Astrocyte of the cerebellum (primary cell): ENCODE data around the gene CASQ1.
A peak's percentile ranks its signal among the peaks of the same experiment; 100 is the strongest.

Source experiments
- DNase-seq: peaks from one replicate; pipeline ENCODE4 v3.0.0-alpha.2; 2011; ENCODE audit warnings: low read depth
- H3K4me3 ChIP-seq: 2 replicates; pipeline ENCODE4 v1.5.1; 2011; ENCODE audit warnings: mild to moderate bottlenecking, low read depth, low read length, moderate library complexity
- in situ Hi-C: cut with HindIII; loops from 2 replicates; pipeline ENCODE4 v1.10.0; 2017; ENCODE audit warnings: low sequenced_read_pairs
- TF ChIP-seq, protein P1 (sequence below): IDR thresholded peaks from 2 replicates; pipeline ENCODE4 v1.5.1; 2012; ENCODE audit warnings: low read length, low read depth, moderate library complexity, mild to moderate bottlenecking; ENCODE audit errors: missing control alignments

CASQ1 gene

DNA sequence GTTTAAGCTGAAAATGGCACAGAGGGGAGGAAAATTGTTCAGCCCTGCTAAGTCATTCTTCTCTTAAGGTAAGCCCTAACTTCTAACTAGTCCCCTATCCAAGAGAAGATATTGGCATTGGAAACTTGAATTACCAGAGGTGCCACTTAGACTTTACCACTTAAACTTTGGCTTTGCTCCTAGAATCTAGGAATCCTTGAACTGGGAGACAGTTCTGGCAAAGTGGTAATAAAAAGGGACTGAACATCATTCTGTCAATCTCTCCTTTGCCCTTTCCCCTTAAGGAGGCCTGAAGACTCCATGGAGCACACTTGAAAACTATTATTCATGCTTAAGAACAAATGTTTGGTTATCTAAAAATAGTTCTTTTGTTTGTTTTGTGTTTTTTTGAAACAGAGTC, 30.5 kb upstream of the CASQ1 start:
- in situ Hi-C loops: no loop called here
- DNase-seq: no peak
- H3K4me3 ChIP-seq: no peak overlapping the region
- TF ChIP-seq, protein P1, sequence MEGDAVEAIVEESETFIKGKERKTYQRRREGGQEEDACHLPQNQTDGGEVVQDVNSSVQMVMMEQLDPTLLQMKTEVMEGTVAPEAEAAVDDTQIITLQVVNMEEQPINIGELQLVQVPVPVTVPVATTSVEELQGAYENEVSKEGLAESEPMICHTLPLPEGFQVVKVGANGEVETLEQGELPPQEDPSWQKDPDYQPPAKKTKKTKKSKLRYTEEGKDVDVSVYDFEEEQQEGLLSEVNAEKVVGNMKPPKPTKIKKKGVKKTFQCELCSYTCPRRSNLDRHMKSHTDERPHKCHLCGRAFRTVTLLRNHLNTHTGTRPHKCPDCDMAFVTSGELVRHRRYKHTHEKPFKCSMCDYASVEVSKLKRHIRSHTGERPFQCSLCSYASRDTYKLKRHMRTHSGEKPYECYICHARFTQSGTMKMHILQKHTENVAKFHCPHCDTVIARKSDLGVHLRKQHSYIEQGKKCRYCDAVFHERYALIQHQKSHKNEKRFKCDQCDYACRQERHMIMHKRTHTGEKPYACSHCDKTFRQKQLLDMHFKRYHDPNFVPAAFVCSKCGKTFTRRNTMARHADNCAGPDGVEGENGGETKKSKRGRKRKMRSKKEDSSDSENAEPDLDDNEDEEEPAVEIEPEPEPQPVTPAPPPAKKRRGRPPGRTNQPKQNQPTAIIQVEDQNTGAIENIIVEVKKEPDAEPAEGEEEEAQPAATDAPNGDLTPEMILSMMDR: no peak

DNA sequence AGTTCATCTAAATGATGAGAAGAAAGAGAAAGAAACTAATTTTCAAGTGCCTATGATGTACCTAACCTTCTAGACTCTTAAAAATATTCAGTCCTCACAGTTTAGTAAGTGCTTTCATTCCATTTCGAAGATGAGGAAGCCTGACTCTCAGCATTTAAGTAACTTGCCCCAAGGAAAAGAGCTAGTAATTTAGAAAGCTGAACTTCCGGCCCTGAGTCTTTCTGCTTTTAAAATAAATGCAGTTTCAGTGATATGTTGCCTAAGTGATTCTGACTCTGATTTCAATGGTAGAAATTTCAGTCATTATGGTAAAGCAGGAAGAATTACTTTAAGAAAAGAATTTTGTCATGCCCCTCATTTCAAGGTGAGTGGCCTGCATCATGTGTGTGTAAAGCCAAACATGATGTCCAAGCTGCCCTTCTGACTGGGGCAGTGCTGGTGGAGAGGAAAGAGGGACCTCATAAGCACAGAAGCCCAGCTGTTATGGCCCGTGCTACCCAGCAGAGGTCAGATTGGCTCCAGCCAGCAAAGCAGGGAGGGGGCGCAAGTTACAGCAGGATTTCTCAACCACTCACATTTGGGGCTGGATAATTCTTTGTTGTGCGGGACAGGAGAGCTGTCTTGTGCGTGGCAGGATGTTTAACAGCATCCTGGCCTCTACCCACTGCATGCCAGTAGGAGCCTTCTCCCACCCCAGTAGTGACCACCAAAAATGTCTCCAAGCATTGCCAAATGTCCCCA, 28.2 kb upstream of the CASQ1 start:
- in situ Hi-C loops: no loop called here
- no peak overlapping the region for H3K4me3 ChIP-seq
- peak; percentile 33 for DNase-seq
- TF ChIP-seq, protein P1: peak; percentile 75

DNA sequence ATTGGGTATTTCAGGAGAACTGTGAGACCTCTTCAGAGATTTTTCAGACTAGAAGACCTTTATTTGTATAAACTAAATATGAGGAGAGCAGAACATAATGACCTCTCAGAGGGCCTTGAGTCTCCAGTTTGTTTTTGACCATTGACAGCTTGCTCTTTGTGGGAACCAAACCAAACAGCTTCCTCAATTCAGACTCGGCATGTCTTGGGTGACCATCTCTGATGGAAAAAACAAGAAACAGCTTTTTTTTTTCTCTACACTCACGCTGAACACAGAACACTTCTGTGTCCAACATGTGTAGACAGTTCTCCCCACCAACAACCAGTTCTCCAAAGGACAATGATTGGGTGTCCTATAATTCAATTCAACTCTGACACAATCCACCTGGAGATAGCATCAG, 27.4 kb upstream of the CASQ1 start:
- no peak overlapping the region for H3K4me3 ChIP-seq
- TF ChIP-seq, protein P1: no peak
- in situ Hi-C loops: no loop called here
- no peak for DNase-seq

DNA sequence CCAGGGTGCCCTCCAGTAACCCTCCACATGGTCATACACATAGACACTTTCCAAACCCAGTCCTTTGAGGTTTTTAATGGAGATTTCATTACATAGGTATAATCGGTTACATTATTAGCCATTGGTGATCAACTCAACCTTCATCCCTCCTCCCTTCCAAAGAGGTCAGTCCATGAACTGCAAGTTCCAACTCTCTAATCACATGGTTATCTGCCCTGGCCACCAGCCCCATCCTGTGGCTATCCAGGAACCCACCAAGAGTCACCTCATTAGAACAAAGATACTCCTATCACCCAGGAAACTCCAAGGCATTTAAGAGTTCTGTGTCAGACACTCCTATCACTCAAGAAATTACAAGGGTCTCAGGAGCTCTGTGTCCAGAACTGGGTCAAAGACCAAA, 26.8 kb upstream of the CASQ1 start:
- no peak for DNase-seq
- TF ChIP-seq, protein P1: no peak
- in situ Hi-C loops: no loop called here
- H3K4me3 ChIP-seq: no peak overlapping the region

DNA sequence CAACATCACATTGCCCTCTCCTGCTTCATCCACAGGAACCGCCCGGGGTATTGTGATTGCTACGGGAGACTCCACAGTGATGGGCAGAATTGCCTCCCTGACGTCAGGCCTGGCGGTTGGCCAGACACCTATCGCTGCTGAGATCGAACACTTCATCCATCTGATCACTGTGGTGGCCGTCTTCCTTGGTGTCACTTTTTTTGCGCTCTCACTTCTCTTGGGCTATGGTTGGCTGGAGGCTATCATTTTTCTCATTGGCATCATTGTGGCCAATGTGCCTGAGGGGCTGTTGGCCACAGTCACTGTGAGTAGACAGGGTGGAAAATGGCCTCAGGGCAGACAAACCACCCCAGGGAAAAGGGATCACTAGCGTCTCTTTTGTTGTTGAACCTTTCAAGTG, 26.3 kb upstream of the CASQ1 start:
- in situ Hi-C loops: no loop called here
- H3K4me3 ChIP-seq: no peak overlapping the region
- TF ChIP-seq, protein P1: no peak
- DNase-seq: no peak

DNA sequence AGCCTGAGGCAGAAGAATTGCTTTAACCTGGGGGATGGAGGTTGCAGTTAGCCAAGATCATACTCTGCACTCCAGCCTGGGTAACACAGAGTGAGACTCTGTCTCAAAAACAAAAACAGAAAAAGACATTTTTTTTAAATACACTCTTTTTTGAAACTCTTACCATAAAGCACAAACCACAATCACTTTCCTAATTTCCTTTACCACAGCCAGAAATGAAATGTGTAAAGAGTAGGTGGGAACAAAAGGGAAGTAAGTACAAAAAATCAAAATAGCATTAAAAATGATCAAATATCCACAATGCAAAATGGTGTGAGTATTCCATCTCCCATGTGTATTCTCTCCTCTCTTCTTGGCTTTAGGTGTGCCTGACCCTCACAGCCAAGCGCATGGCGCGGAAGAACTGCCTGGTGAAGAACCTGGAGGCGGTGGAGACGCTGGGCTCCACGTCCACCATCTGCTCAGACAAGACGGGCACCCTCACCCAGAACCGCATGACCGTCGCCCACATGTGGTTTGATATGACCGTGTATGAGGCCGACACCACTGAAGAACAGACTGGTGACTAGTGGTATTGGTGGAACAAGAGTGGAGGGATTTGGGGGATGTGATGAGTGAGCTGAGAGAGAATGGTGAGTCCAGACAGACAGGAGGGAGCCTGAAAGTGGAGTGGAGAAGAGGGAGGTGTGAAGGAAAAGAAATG, 24.1 kb upstream of the CASQ1 start:
- TF ChIP-seq, protein P1: no peak
- DNase-seq: no peak
- in situ Hi-C loops: no loop called here
- no peak overlapping the region for H3K4me3 ChIP-seq
